NCI-H187 treated with DMSO at 0.1 percent for 48 hours (cell line): ENCODE data around the gene PEX11G.
"Not testable (repeated sequence)": the region's sequence is repeated elsewhere in the genome, so short reads cannot be mapped to it uniquely, and the experiment has no call there.

Experiments
- DNase-seq: peaks from one replicate; lab custom pipeline; 2025; lab: John Stamatoyannopoulos, UW

The PEX11G gene

DNA sequence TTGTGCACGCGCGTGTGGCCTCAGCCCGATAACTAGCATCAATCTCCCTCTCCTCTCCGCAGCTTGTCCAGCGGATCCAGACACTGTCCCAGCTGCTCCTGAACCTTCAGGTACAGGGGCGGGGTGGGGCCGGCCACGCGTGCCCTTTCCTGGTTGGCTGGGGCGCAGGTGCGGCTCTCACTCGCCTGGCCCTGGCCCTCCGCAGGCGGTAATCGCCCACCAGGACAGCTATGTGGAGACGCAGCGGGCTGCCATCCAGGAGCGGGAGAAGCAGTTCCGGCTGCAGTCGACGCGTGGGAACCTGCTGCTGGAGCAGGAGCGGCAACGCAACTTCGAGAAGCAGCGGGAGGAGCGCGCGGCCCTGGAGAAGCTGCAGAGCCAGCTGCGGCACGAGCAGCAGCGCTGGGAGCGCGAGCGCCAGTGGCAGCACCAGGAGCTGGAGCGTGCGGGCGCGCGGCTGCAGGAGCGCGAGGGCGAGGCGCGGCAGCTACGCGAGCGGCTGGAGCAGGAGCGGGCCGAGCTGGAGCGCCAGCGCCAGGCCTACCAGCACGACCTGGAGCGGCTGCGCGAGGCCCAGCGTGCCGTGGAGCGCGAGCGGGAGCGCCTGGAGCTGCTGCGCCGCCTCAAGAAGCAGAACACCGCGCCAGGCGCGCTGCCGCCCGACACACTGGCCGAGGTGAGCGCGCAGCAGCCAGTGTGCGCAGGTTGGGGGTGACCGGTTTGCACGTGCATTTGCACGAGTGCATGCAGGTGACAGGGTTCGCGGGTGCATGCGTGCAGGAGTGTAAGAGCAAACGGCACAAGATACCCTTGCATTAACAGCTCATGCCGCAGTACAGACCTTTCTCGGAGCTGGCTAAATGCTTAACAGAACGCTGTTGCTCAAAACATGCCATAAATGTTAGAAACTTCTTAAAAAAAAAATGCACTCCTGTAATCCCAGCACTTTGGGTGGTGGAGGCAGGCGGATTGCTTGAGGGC, 21.5 kb downstream of the PEX11G start:
- DNase-seq, result no peak

DNA sequence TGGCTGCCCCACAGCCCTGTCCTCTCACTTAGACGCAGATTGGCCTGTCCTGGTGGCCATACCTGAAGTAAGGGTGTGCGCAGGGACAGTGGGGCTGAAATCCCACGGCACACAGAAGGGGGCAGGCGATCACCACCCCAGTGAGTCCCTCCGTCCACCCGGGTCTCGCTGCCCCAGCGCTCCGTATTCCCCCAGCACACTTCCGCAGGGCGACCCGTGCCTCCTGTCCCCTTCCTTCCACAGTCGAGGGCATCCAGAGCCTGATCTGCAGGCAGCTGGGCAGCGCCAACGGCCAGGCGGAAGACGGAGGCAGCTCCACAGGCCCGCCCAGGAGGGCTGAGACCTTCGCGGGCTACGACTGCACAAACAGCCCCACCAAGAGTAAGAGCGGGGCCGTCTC, 25.3 kb downstream of the PEX11G start:
- no peak for DNase-seq

DNA sequence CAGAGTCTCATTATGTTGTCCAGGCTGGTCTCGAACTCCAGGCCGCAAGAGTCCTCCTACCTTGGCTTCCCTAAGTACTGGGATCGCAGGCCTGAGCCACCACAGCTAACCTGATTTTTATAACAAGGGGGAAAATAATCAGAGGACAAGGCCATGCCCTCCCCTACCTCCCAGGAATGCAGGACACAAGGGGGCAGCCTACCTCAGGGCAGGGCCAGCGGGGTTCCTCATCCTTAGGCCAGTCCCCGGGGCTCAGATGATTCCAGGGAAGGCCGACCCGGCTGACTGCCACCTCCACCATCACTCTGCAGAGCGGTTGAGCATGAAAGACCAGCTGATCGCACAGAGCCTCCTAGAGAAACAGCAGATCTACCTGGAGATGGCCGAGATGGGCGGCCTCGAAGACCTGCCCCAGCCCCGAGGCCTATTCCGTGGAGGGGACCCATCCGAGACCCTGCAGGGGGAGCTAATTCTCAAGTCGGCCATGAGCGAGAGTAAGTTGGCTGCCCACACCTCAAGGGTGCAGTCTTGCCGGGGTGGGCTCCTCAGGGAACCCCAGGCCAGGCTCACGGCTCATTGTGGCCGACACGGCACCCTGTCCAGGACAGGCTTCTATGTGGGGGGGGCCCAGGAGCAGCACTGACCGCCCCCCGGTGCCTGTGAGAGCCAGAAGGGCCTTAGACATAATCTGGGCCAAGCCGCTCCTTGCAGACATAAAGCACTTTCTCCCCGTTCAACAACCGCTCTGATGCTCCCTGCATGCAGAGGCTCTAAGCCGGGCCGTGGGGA, 26.8 kb downstream of the PEX11G start:
- DNase-seq, result no peak

DNA sequence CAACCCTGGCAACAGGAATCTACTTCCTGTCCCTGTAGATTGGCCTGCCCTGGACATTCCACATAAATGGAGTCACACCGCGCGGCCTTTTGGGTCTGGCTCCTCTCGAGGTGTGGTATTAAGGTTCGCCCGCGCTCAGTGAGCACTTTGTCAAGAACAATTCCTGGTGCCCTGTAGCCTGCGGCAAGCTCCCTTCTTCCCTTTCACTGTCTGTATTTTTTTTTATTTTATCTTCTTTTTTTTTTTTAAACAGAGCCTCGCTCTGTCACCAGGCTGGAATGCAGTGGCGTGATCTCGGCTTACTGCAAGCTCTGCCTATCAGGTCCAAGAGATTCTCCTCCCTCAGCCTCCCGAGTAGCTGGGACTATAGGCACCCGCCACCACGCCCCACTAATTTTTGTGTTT, 28.3 kb downstream of the PEX11G start:
- no peak for DNase-seq

DNA sequence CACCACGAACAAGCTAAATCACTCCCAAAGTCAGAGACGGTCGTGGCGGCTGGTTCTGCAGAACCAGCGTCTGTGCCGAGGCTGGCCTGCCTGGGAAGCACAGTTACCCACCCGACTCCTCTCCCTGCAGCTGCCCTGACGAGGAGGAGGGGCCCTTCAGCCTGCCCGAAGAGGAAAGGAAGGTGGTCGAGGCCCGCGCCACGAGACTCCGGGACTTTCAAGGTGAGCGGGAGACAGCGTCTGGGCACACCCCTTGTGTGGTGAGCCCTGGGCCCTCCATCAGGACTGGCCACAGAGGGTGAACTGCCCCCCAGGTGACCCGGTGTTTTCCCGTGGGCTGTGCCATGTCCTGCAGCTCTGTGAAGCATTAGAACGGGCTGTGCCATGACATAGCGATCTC, 29.1 kb downstream of the PEX11G start:
- no peak for DNase-seq

DNA sequence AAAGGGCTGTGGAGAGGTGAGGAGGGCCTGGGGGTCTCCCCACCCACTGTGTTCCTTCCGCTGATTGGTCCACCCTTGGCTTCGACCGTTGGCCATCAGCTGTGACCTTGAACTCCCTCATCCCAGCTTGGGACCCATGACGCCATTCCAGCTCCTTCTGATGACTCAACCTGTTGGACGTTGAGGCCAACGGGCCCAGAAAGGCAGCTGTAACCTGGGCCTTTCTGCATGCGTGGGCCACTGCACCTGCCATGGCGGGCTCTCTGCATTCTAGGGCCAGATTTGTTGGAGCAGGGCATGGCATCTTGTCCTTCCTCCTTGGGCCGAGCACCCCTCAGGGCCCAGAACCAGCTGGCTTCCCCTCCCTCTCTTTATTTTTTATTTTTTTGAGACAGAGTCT, 30.2 kb downstream of the PEX11G start:
- DNase-seq, result no peak

DNA sequence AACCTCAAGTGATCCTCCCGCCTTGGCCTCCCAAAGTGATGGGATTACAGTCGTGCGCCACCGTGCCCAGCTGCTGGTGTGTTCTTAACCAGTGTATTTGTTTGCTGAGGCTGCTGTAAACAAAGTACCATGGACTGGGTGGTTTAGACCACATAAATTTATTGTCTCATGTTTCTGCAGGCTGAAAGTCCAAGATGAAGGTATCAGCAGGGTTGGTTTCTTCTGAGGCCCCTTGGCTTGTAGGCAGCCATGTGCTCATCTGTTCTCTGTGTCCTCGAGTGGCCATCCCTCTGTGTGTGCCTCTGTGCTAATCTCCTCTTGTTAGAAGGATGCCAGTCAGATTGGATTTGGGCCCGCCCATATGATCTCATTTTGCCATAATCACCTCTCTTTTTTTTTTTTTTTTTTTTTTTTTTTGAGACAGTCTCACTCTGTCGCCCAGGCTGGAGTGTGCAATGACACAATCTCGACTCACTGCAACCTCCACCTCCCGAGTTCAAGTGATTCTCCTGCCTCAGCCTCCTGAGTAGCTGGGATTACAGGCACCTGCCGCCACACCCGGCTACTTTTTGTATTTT, 31.8 kb downstream of the PEX11G start:
- DNase-seq, result no peak

DNA sequence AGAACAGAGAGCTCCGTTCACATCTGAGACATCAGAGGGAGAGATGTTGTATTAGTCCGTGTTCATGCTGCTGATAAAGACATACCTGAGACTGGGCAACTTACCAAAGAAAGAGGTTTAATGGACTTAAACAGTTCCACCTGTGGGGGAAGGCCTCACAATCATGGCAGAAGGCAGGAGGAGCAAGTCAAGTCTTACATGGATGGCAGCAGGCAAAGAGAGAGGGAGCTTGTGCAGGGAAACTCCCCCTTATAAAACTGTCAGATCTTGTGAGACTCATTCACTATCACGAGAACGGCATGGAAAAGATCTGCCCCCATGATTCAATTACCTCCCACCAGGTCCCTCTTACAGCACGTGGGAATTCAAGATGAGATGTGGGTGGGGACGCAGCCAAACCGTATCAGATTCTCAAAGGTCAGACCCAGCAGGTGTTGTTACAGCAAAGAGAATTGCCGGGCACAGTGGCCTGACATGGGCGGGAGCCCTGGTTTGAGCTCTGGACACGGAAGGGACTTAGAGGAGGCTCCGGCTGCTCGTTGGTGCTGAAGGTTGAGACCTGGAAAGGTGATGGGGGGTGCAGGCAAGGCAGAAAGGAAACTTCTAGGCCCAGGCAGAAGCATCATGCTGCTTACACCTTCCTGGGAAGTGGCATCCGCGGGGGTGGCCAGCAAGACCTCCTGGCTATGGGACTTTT, 33.1 kb downstream of the PEX11G start:
- no peak for DNase-seq

DNA sequence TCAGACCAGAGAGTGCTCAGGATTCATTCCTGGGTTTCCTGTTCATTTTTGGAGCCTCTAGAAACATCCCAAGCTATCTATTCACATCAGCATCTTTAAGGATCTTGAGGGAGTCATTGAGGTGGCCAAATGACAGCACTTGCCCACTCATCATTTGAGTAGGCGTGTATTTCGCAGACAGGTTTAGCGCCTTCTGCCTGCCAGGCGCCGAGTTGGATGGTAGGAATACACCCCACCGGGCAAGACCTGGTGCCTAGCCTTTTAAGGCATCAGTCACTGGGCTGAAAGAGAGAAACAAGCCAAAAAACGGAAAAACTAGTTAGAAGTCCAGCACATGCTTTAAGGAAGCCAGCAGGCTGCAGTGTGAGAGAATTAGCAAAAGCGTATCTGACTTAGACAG, 33.8 kb downstream of the PEX11G start:
- DNase-seq, result no peak

DNA sequence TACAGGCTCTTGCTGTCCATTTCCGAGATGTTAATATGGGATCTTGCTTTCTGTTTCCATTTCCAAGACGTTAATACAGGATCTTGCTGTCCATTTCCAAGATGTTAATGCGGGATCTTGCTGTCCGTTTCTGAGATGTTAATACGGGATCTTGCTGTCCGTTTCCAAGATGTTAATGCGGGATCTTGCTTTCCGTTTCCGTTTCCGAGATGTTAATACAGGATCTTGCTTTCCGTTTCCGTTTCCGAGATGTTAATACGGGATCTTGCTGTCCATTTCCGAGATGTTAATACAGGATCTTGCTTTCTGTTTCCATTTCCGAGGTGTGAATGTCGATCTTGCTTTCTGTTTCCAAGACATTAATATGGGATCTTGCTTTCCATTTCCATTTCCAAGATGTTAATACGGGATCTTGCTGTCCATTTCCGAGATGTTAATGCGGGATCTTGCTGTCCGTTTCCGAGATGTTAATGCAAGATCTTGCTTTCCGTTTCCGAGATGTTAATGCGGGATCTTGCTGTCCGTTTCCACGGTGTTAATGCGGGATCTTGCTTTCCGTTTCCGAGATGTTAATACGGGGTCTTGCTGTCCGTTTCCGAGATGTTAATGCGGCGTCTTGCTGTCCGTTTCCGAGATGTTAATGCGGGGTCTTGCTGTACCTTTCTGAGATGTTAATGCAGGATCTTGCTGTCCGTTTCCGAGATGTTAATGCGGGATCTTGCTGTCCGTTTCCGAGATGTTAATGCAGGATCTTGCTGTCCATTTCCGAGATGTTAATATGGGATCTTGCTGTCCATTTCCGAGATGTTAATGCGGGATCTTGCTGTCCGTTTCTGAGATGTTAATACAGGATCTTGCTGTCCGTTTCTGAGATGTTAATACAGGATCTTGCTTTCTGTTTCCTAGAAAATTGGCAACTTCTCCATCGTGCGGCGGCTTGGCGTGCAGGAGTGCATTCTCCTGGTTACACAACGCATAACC, 38.3 kb downstream of the PEX11G start:
- DNase-seq, result no peak

DNA sequence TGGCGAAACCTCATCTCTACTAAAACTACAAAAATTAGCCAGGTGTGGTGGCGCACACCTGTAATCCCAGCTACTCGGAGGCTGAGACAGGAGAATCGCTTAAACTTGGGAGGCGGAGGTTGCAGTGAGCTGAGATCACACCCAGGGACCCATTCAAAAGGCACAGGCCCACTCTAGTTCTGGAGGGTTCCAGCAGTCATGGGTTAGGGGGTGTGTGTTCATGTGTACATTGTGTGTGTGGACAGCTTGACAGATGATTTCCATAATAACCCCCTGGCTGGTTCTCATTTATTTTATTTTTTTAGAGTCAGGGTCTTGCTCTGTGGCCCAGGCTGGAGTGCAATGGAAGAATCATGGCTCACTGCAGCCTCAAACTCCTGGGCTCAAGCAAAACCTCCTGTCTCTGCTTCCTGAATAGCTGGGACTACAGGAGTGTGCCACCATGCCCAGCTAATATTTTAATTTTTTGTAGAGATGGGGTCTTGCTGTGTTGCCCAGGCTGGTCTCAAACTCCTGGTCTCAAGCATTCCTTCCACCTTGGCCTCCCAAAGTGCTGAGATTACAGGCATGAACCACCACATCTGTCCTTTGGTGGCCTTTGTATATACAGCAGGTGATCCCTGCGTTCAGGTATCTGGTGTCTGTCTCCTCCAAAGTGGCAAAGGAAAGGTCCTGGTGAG, 39.3 kb downstream of the PEX11G start:
- not testable (repeated sequence) for DNase-seq

DNA sequence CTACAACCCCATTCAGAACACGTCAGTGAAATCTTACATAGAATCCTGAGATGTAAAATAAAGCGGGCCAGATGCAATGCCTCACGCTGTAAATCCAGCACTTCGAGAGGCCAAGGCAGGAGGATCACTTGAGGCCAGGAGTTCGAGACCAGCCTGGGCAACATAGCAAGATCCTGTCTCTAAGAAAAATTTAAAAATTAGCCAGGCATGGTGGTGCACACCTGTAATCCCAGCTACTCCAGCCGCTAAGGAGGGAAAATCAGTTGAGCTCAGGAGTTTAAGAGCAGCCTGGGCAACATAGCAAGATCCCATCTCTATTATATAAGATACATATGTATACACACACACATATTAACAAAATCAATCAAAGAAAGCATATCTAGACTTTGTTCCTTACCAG, 41.2 kb downstream of the PEX11G start:
- no peak for DNase-seq

DNA sequence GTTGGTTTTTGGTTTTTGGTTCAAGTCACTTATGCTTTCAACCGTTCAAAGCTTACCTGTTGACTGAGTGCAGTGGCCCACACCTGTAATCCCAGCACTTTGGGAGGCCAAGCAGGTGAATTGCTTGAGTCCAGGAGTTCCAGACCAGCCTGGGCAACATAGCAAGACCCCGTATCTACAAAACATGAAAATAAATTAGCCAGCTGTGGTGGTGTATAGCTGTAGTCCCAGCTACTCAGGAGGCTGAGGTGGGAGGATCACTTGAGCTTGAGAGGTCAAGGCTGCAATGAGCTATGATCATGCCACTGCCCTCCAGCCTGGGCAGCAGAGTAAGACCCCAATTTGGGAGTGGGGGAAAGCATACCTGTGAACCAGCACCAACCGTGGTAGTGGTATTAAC, 43.7 kb downstream of the PEX11G start:
- no peak for DNase-seq

DNA sequence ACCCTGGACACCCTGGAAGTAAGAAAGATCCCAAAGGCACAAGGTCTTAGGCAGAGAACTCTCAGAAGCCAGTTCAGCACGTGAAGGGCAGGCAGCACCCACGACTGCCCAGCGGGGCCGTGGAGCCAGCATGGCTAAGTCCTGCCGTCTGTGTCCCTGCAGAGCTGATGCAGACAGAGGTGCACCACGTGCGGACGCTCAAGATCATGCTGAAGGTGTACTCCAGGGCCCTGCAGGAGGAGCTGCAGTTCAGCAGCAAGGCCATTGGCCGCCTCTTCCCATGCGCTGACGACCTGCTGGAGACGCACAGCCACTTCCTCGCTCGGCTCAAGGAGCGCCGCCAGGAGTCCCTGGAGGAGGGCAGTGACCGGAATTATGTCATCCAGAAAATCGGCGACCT, 44.8 kb downstream of the PEX11G start:
- no peak for DNase-seq

DNA sequence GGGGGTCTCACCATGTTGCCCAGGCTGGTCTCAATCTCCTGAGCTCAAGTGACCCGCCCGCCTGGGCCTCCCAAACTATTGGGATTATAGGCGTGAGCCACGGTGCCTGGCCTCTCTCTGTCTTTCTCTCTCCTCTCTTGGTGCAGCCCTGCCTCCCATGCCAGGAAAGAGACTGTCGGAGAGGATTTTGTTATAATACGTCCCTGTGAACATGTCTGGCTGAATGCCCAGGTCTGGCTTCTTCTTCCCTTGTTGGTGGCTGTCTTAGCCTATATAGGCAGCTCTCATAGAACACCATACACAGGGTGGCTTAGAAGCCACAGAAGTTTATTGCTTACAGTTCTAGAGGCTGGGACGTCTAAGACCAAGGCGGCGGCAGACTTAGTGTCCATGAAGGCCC, 46.4 kb downstream of the PEX11G start:
- DNase-seq, result no peak

DNA sequence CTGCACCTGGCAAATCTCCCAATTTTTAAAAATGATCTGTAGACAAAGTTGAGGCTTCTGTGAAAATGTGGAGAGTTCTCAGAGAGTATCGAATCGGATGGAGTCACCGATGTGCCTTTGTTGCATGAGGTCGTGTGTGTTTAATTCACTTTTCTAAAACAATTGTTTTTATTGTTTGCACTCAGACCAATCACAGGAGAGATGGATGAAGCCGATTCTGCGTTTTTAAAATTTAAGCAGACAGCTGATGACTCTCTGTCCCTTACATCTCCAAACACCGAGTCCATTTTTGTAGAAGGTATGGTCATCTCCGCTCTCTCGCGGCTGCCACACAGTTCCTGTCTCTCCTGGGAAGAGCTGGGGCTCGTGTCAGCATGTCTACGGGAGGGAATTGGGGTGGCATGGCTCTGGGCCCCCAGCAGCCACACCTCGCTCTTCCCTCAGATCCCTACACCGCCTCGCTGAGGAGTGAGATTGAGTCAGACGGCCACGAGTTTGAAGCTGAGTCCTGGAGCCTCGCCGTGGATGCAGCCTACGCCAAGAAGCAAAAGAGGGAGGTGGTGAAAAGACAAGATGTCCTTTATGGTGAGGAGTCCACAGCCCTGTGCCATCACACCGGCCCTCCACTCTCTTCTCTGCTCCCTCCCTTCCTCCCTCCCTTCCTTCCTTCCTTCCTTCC, 47.2 kb downstream of the PEX11G start:
- DNase-seq, result no peak

DNA sequence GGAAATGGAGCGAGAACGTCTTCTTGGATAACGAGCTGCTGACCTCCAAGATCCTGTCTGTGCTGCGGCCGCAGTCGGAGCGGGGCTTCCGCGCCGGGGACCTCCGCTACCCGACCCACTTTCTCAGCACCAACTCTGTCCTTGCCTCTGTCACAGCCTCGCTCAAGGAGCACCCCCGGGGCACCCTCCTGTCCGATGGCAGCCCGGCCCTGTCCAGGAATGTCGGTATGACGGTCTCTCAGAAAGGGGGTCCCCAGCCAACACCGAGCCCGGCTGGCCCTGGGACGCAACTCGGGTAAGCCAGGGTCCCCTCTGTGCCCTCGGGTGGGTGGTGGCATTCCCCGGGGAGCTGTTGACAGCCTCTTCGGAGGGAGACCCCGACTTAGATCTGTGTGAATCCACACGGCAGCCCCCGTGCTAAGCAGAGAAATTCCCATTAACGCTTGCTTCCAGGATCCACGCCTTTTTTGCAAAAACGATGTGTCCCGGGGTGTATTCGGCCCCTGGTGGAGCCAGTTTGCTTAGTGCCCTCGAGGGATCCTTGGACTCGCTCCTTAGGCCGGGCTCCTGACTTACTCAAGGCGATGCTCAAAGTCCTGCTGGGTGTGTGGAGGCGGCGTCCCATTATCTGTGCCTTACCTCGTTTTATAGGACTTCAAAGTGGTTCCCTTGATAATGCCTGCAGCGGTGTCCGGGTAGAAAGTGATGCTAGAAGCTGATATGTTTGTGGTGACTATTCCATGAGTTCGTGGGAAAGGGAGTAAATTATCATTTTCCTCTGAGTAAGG, 48.5 kb downstream of the PEX11G start:
- DNase-seq, result no peak

DNA sequence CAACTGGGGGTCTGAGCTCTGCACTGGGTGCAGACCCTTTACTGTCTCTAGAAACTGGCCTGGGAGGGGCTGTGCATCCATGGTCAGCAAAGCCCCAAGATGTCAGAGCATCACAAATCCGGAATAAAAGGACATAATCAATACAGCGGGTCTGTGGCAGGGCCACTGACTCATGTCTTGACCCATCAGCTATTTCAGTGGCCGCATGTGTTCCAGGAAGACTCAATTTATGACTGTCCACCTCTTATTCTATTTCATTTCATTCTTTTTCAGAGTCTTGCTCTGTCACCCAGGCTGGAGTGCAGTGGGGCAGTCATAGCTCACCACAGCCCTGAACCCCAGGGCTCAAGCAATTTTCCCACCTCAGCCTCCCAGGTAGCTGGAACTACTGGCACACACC, 53.2 kb downstream of the PEX11G start:
- no peak for DNase-seq

DNA sequence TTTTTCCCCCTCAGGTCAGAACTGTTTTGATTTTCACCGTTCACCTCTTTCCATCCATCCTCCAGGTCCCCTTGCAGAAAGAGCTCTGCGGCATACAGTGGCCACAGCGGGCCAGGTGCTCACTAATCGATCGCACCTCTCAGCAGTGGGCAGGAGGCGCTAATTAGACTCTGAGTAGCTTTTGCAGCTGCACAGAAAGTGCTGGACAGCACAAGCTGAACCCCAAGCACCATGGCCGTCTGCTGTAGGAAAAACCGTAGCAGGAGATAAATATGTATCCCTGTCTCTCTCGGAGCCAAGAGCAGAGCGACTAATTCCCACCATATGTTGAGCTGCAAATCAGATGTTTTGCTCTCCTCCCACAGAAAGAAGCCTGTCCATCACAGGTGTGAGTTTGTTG, 54.4 kb downstream of the PEX11G start:
- no peak for DNase-seq
